NCI-H748 (cell line): ENCODE results near the gene KIAA1671.

Experiments used
- DNase-seq: peaks from one replicate; lab custom pipeline; 2025; ENCODE audit not compliant: unreplicated experiment; lab: John Stamatoyannopoulos, UW

Gene KIAA1671

GRCh38 chr22:25109878-25110595, 157.5 kb downstream of the KIAA1671 start:
- no peak for DNase-seq

GRCh38 chr22:25110596-25110845, 158.0 kb downstream of the KIAA1671 start:
- no peak for DNase-seq

- DNase-seq: peak; percentile 83
Measured at GRCh38 chr22:25110846-25111578, 158.5 kb downstream of the KIAA1671 start.

GRCh38 chr22:25111579-25112517, 159.3 kb downstream of the KIAA1671 start:
- DNase-seq: peak; percentile 9

- DNase-seq: no peak
Measured at GRCh38 chr22:25112538-25113253, 160.2 kb downstream of the KIAA1671 start.

- no peak for DNase-seq
Measured at GRCh38 chr22:25113316-25113721, 160.8 kb downstream of the KIAA1671 start.

- DNase-seq: peak; percentile 25
Measured at GRCh38 chr22:25114369-25115362, 162.2 kb downstream of the KIAA1671 start.

- DNase-seq: no peak
Measured at GRCh38 chr22:25119609-25120008, 167.1 kb downstream of the KIAA1671 start.

GRCh38 chr22:25120093-25120561, 167.6 kb downstream of the KIAA1671 start:
- peak; percentile 45 for DNase-seq

- no peak for DNase-seq
Measured at GRCh38 chr22:25120761-25121212, 168.3 kb downstream of the KIAA1671 start.

GRCh38 chr22:25122136-25122764, 169.7 kb downstream of the KIAA1671 start:
- DNase-seq: peak; percentile 10

GRCh38 chr22:25123677-25124076, 171.2 kb downstream of the KIAA1671 start:
- no peak for DNase-seq

- peak; percentile 88 for DNase-seq
Measured at GRCh38 chr22:25125693-25126357, 173.3 kb downstream of the KIAA1671 start.

- DNase-seq: no peak
Measured at GRCh38 chr22:25126510-25126909, 174.0 kb downstream of the KIAA1671 start.

GRCh38 chr22:25127318-25127717, 174.8 kb downstream of the KIAA1671 start:
- no peak for DNase-seq

- no peak for DNase-seq
Measured at GRCh38 chr22:25130462-25130861, 177.9 kb downstream of the KIAA1671 start.

GRCh38 chr22:25131198-25131887, 178.8 kb downstream of the KIAA1671 start:
- peak; percentile 56 for DNase-seq

GRCh38 chr22:25134028-25134427, 181.5 kb downstream of the KIAA1671 start:
- peak; percentile 68 for DNase-seq
